DND-41 (cell line): ENCODE data around the gene HDAC4.

Experiments used
- ATAC-seq: fragments of 200-7000 bp; cut with Tn5 transposase; 3 replicates; pipeline ENCODE4 v1.9.1; 2021; ENCODE audit warnings: low read depth; ENCODE audit not compliant: insufficient read depth
- DNase-seq: peaks from one replicate; pipeline ENCODE4 v3.0.0-alpha.2; 2020
- H2AFZ ChIP-seq: 2 replicates; pipeline ENCODE4 v1.6.0; 2012; ENCODE audit warnings: low read depth, low read length
- H3K27ac ChIP-seq: 2 replicates; pipeline ENCODE4 v1.5.1; 2012; ENCODE audit warnings: low read length, inconsistent platforms
- H3K27me3 ChIP-seq: fragments of 200-600 bp; sonication (generic); 2 replicates; pipeline ENCODE4 v1.6.0; 2012; ENCODE audit warnings: low read length, mild to moderate bottlenecking, inconsistent platforms; ENCODE audit not compliant: insufficient read depth, poor library complexity
- H3K36me3 ChIP-seq: 2 replicates; pipeline ENCODE4 v1.5.1; 2012; ENCODE audit warnings: low read length, inconsistent platforms; ENCODE audit not compliant: insufficient read depth
- H3K4me1 ChIP-seq: 2 replicates; pipeline ENCODE4 v1.5.1; 2012; ENCODE audit warnings: mild to moderate bottlenecking, low read length; ENCODE audit not compliant: insufficient read depth
- H3K4me2 ChIP-seq: 2 replicates; pipeline ENCODE4 v1.6.0; 2012; ENCODE audit warnings: mild to moderate bottlenecking, moderate library complexity, low read length, inconsistent platforms; ENCODE audit not compliant: insufficient read depth
- H3K4me3 ChIP-seq, 2 experiments: fragments of 200-600 bp in 1 of 2; shearing (Covaris generic) in 1 of 2; 2 replicates each; pipeline ENCODE4 v1.5.1; 2012 to 2016; ENCODE audit warnings: inconsistent platforms in 2 of 2, low read length in 2 of 2, mild to moderate bottlenecking in 2 of 2, low read depth in 1 of 2, moderate library complexity in 1 of 2
- H3K79me2 ChIP-seq: 2 replicates; pipeline ENCODE4 v1.6.0; 2012; ENCODE audit warnings: low read length, inconsistent platforms; ENCODE audit not compliant: insufficient read depth
- H3K9ac ChIP-seq: 2 replicates; pipeline ENCODE4 v1.6.0; 2012; ENCODE audit warnings: low read depth, mild to moderate bottlenecking, inconsistent platforms, low read length, moderate library complexity
- H3K9me3 ChIP-seq: 2 replicates; pipeline ENCODE4 v1.5.1; 2012; ENCODE audit warnings: low read length, moderate library complexity, mild to moderate bottlenecking, inconsistent platforms; ENCODE audit not compliant: insufficient read depth, severe bottlenecking
- H4K20me1 ChIP-seq: 2 replicates; pipeline ENCODE4 v1.6.0; 2012; ENCODE audit warnings: low read length; ENCODE audit not compliant: insufficient read depth
- EZH2 ChIP-seq: IDR thresholded peaks from 3 replicates; pipeline ENCODE4 v1.6.1; 2012; ENCODE audit warnings: borderline replicate concordance, low read depth, mild to moderate bottlenecking, moderate library complexity, low read length, inconsistent platforms; ENCODE audit not compliant: severe bottlenecking
- TF ChIP-seq, protein P1 (sequence below): IDR thresholded peaks from 2 replicates; pipeline ENCODE4 v1.5.1; 2012; ENCODE audit warnings: borderline replicate concordance, low read length, moderate library complexity, mild to moderate bottlenecking; ENCODE audit not compliant: poor library complexity, severe bottlenecking; ENCODE audit errors: extremely low read depth

Gene HDAC4

DNA sequence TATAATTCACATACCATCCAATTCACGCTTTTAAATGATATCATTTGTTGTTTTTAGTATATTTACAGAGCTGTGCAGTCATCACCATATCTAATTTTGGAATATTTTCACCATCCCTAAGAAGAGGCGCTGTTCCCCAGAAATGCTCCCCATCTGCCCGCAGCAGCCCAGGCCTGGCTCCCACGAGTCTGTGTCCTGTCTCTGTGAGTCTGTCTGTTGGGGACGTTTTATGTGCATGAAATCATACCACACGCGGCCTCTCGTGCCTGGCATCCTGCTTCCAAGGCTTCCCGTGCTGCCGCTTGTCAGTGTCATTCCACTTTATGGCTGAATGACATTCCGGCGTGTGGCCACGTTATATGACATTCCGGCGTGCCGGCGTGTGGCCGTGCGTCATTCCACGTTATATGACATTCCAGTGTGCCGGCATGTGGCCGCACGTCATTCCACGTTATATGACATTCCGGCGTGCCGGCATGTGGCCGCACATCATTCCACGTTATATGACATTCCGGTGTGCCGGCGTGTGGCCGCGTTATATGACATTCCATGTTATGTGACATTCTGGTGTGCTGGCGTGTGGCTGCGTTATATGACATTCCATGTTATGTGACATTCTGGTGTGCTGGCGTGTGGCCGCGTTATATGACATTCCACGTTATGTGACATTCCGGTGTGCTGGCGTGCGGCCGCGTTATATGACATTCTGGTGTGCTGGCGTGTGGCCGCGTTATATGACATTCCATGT lies 276.5 kb downstream of the HDAC4 start:
- no peak overlapping the region for H2AFZ ChIP-seq
- no peak overlapping the region for H3K27ac ChIP-seq
- DNase-seq (no peak), ATAC-seq (no peak)
- H3K79me2 ChIP-seq: peaks cover 55% of the 10 kb centered on the region
- no peaks in the 10 kb centered on the region for H3K9me3 ChIP-seq
- no peak overlapping the region for H3K4me3 ChIP-seq
- no peak overlapping the region for H3K4me2 ChIP-seq
- H3K36me3 ChIP-seq: peaks cover 92% of the 10 kb centered on the region
- TF ChIP-seq EZH2: no peak
- TF ChIP-seq, protein P1, sequence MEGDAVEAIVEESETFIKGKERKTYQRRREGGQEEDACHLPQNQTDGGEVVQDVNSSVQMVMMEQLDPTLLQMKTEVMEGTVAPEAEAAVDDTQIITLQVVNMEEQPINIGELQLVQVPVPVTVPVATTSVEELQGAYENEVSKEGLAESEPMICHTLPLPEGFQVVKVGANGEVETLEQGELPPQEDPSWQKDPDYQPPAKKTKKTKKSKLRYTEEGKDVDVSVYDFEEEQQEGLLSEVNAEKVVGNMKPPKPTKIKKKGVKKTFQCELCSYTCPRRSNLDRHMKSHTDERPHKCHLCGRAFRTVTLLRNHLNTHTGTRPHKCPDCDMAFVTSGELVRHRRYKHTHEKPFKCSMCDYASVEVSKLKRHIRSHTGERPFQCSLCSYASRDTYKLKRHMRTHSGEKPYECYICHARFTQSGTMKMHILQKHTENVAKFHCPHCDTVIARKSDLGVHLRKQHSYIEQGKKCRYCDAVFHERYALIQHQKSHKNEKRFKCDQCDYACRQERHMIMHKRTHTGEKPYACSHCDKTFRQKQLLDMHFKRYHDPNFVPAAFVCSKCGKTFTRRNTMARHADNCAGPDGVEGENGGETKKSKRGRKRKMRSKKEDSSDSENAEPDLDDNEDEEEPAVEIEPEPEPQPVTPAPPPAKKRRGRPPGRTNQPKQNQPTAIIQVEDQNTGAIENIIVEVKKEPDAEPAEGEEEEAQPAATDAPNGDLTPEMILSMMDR: no peak
- H4K20me1 ChIP-seq: peaks cover 77% of the 10 kb centered on the region
- no peak overlapping the region for H3K9ac ChIP-seq
- H3K27me3 ChIP-seq: no peaks in the 10 kb centered on the region
- no peaks in the 10 kb centered on the region for H3K4me1 ChIP-seq

DNA sequence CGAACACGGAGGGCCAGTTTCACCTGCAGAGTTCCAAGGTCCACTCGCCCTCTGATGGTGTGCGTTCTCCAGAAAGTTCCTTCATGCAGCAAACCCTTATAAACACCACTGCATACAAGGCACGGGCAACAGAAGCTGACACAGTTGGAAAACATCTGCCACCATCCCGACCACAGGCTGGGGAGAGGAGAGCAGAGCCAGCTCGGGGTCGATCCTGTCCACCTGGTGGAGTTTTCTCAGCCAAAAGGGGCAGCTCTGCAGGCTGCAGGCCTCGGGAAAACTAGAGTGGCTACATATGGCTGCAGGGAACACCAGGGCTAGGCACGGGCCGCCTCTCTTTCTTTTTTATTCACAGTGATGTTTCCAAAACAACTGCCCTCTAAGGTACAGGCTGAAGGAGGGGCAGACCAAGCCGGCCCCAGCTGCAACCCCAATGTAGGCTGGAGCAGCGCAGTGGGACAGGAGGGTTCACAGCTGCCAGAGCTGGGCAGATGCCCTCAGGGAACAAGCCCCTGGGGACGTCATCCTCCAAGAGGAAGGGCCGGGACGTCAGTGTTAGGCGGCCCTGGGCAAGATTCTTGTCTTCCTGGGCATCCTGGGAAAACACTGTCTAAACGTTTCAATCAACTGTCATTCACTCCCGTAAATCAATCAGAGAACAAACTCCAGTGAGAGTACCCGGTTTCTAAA lies 278.3 kb downstream of the HDAC4 start:
- Histone ChIP-seq H2AFZ (no peak overlapping the region), H3K4me3 (no peak overlapping the region), H3K4me1 (no peaks in the 10 kb centered on the region), H4K20me1 (peaks cover 76% of the 10 kb centered on the region), H3K27me3 (no peaks in the 10 kb centered on the region), H3K9ac (no peak overlapping the region), H3K79me2 (peaks cover 46% of the 10 kb centered on the region), H3K4me2 (no peak overlapping the region), H3K9me3 (no peaks in the 10 kb centered on the region), H3K36me3 (peaks cover 92% of the 10 kb centered on the region), H3K27ac (no peak overlapping the region)
- no peak for DNase-seq
- TF ChIP-seq, protein P1: no peak
- TF ChIP-seq EZH2: no peak
- no peak for ATAC-seq

DNA sequence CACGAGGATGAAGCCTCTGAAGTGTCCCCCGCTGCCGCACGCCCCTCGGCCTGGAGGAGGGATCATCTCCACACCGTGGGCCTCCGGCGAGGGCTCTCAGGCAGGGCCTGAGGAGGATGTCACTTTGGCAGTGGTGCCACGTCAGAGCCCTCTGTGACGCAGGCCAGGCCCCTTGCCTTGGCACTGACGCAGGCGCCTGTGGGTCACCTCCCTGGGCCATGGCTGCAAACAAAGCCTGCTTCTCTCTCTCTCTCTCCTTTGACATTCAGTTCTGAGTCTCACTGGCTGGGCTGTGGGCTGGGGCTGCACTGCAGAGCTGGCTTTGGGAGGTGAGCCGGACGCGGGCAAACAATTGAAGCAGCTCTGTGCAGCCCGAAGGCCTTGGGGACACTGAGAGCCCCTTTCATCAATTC lies 279.2 kb downstream of the HDAC4 start:
- no peak for TF ChIP-seq EZH2
- TF ChIP-seq, protein P1: no peak
- Histone ChIP-seq H3K4me2 (no peak overlapping the region), H3K36me3 (peaks cover 92% of the 10 kb centered on the region), H3K9me3 (no peaks in the 10 kb centered on the region), H3K9ac (no peak overlapping the region), H3K27ac (no peak overlapping the region), H2AFZ (no peak overlapping the region), H3K79me2 (peaks cover 46% of the 10 kb centered on the region), H3K27me3 (no peaks in the 10 kb centered on the region), H3K4me3 (no peak overlapping the region), H4K20me1 (peaks cover 79% of the 10 kb centered on the region), H3K4me1 (no peaks in the 10 kb centered on the region)
- DNase-seq (no peak), ATAC-seq (no peak)
